Caco-2 (cell line): ENCODE results near the gene FAM83F. TPM values are rescaled to one million over a fixed set of nuclear protein-coding genes. Genes with fewer than 3 reads are reported as not detected.

Experiments
- BruUV-seq: library from RNA; stranded (reverse); fragments of 400-500 nt; replicated peaks from 2 replicates; lab custom pipeline; 2021; lab: Mats Ljungman, UMichigan
- CTCF ChIA-PET: fragments of 300-600 bp; sonication (Branson Sonifier 250); formaldehyde crosslinking; loops from one replicate; lab custom pipeline; 2022; ENCODE audit warnings: antibody characterized with exemption; lab: Charles Lee
- POLR2A ChIA-PET: fragments of 300-600 bp; sonication (Branson Sonifier 250); formaldehyde crosslinking; loops from one replicate; lab custom pipeline; 2022; ENCODE audit warnings: antibody characterized with exemption; lab: Charles Lee
- DNase-seq, 2 experiments: peaks; one replicate each; pipeline versions ENCODE4 v3.0.0 to v3.0.0-alpha.2; 2020 to 2022
- H3K27me3 ChIP-seq: replicated peaks from 2 replicates; pipeline ENCODE4 v1.6.0; 2011; ENCODE audit warnings: low read length; ENCODE audit not compliant: control insufficient read depth, insufficient read depth
- H3K36me3 ChIP-seq: 2 replicates; pipeline ENCODE4 v1.5.1; 2011; ENCODE audit warnings: low read length; ENCODE audit not compliant: control insufficient read depth, insufficient read depth
- H3K4me1 ChIP-seq: fragments of 250-450 bp; sonication (Bioruptor Pico); 2 replicates; pipeline ENCODE4 v1.5.1; 2020; ENCODE audit warnings: mild to moderate bottlenecking
- H3K4me3 ChIP-seq: 2 replicates; pipeline ENCODE4 v1.5.1; 2011; ENCODE audit warnings: low read depth, mild to moderate bottlenecking, control low read depth, low read length
- H3K9me3 ChIP-seq: fragments of 250-450 bp; sonication (Bioruptor Pico); 2 replicates; pipeline ENCODE4 v1.5.1; 2020; ENCODE audit warnings: mild to moderate bottlenecking, moderate library complexity
- H3K27ac Mint-ChIP-seq: one replicate; pipeline ENCODE4 v1.8.0; 2022; ENCODE audit warnings: mixed read lengths; ENCODE audit not compliant: unreplicated experiment
- H3K27me3 Mint-ChIP-seq: one replicate; pipeline ENCODE4 v1.8.0; 2022; ENCODE audit warnings: mixed read lengths; ENCODE audit not compliant: insufficient read depth, unreplicated experiment
- H3K36me3 Mint-ChIP-seq: one replicate; pipeline ENCODE4 v1.8.0; 2022; ENCODE audit warnings: mild to moderate bottlenecking, mixed read lengths; ENCODE audit not compliant: insufficient read depth, unreplicated experiment
- H3K4me1 Mint-ChIP-seq: one replicate; pipeline ENCODE4 v1.8.0; 2022; ENCODE audit warnings: low read depth, mixed read lengths; ENCODE audit not compliant: unreplicated experiment
- H3K4me3 Mint-ChIP-seq: one replicate; pipeline ENCODE4 v1.8.0; 2022; ENCODE audit warnings: mild to moderate bottlenecking, moderate library complexity, mixed read lengths; ENCODE audit not compliant: unreplicated experiment
- H3K9me3 Mint-ChIP-seq: one replicate; pipeline ENCODE4 v1.8.0; 2022; ENCODE audit warnings: mixed read lengths; ENCODE audit not compliant: unreplicated experiment
- intact Hi-C: fragments of 100-400 bp; cut with micrococcal nuclease; formaldehyde crosslinking; loops from one replicate; pipeline ENCODE4 v1.10.0; 2022; ENCODE audit not compliant: unreplicated experiment
- total RNA-seq: library from RNA; stranded (reverse); gene quantifications from 2 replicates; pipeline ENCODE4 v1.2.3, GENCODE V29; 2022
- TF ChIP-seq, protein P1 (sequence below), 2 experiments: fragments of 200-600 bp in 1 of 2; IDR thresholded peaks; 1 replicate in 1 of 2; 2 replicates in 1 of 2; pipeline versions ENCODE4 v1.5.1 to v1.8.0; 2011 to 2022; ENCODE audit warnings: antibody characterized with exemption in 1 of 2, control low read depth in 1 of 2, inconsistent platforms in 1 of 2, low read depth in 1 of 2, low read length in 1 of 2, mild to moderate bottlenecking in 1 of 2, moderate library complexity in 1 of 2; ENCODE audit not compliant: insufficient read depth in 1 of 2, severe bottlenecking in 1 of 2, unreplicated experiment in 1 of 2

Gene FAM83F
- total RNA-seq, 1 experiment from 2014 or later, result 20.0 TPM

DNA sequence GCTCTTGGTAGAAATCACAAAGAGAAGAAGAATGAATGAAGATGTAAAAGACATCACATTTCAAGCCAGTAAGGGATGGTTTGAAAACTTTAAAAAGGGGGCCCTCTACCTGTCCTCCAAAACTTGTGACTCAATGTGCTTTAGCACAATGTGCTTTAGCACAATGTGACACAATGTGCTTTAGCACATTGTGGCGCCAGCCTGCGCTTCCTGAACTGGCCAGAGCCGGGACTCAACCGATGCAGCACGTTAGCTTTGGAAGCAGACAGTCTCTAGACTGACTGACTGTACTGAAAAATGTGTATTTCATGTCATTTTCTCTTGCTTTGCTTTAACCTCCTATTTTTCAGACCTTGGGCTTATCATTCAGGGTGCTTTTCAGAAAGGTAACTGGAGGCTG, 63.5 kb downstream of the FAM83F start:
- Histone ChIP-seq H3K9me3 (no peaks in the 10 kb centered on the region), H3K4me3 (no peak overlapping the region), H3K36me3 (no peaks in the 10 kb centered on the region), H3K4me1 (no peaks in the 10 kb centered on the region), H3K27me3 (no peaks in the 10 kb centered on the region)
- no peaks in the 10 kb centered on the region for H3K27me3 Mint-ChIP-seq
- H3K9me3 Mint-ChIP-seq, result no peaks in the 10 kb centered on the region
- no peak overlapping the region for H3K27ac Mint-ChIP-seq
- CTCF ChIA-PET, result no interaction called here
- BruUV-seq, result no TSS peak
- no peaks in the 10 kb centered on the region for H3K36me3 Mint-ChIP-seq
- no peak for DNase-seq
- intact Hi-C loops, result no loop called here
- POLR2A ChIA-PET, result no interaction called here
- H3K4me3 Mint-ChIP-seq, result no peak overlapping the region
- no peaks in the 10 kb centered on the region for H3K4me1 Mint-ChIP-seq
- TF ChIP-seq, protein P1, sequence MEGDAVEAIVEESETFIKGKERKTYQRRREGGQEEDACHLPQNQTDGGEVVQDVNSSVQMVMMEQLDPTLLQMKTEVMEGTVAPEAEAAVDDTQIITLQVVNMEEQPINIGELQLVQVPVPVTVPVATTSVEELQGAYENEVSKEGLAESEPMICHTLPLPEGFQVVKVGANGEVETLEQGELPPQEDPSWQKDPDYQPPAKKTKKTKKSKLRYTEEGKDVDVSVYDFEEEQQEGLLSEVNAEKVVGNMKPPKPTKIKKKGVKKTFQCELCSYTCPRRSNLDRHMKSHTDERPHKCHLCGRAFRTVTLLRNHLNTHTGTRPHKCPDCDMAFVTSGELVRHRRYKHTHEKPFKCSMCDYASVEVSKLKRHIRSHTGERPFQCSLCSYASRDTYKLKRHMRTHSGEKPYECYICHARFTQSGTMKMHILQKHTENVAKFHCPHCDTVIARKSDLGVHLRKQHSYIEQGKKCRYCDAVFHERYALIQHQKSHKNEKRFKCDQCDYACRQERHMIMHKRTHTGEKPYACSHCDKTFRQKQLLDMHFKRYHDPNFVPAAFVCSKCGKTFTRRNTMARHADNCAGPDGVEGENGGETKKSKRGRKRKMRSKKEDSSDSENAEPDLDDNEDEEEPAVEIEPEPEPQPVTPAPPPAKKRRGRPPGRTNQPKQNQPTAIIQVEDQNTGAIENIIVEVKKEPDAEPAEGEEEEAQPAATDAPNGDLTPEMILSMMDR (IDR thresholded peaks at IDR 0.05; ENCODE audit: insufficient read depth in 1 of 2, low read depth in 1 of 2, low read length in 1 of 2, severe bottlenecking in 1 of 2, unreplicated experiment in 1 of 2), result no peak

DNA sequence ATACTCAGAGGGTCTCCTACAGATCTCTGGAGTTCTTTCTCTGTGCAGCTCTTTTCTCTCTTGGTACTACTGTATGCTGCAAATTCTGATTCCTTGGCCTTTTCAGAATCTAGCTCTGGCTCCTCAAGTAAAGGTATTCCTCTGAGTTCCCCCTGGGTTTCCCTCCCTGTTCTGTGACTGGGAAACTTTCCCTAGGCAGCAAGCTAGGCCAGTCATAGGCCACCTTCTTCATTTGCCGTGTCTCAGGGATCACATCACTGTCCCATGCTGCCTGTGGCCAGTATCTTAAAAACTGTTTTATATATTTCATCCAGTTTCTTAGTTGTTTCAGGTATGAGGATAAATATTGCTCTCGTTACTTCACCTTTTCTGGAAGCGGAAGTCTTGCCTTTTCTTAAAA, 71.2 kb downstream of the FAM83F start:
- intact Hi-C loops, result no loop called here
- POLR2A ChIA-PET, result no interaction called here
- Histone ChIP-seq H3K27me3 (no peaks in the 10 kb centered on the region), H3K4me1 (no peaks in the 10 kb centered on the region), H3K9me3 (no peaks in the 10 kb centered on the region), H3K4me3 (no peak overlapping the region), H3K36me3 (no peaks in the 10 kb centered on the region)
- TF ChIP-seq, protein P1 (IDR thresholded peaks at IDR 0.05; ENCODE audit: insufficient read depth in 1 of 2, low read depth in 1 of 2, low read length in 1 of 2, severe bottlenecking in 1 of 2, unreplicated experiment in 1 of 2), result no peak
- Mint-ChIP-seq H3K27me3 (no peaks in the 10 kb centered on the region), H3K27ac (no peak overlapping the region), H3K9me3 (no peaks in the 10 kb centered on the region), H3K4me1 (no peaks in the 10 kb centered on the region), H3K36me3 (no peaks in the 10 kb centered on the region), H3K4me3 (no peak overlapping the region)
- CTCF ChIA-PET, result no interaction called here
- no peak for DNase-seq
- BruUV-seq, result no TSS peak

DNA sequence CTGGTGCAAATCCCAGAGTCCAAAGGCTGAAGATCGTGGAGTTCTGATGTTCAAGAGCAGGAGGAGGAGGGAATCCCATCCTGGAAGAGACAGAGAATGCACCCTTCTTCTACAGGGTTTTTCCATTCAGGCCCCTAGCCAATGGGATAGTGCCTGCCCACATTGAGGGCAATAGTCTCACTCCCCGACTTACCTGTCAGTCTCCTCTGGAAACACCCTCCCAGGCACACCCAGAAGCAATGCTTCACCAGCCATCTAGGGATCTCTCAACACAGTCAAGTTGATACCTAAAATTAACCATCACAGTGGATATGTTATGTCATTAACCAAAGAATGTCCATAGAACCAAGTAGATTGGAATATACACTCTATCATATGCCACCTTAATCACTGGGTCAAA, 72.9 kb downstream of the FAM83F start:
- Histone ChIP-seq H3K4me3 (no peak overlapping the region), H3K4me1 (no peaks in the 10 kb centered on the region), H3K9me3 (no peaks in the 10 kb centered on the region), H3K36me3 (no peaks in the 10 kb centered on the region), H3K27me3 (no peaks in the 10 kb centered on the region)
- Mint-ChIP-seq H3K27ac (no peak overlapping the region), H3K27me3 (no peaks in the 10 kb centered on the region), H3K9me3 (no peaks in the 10 kb centered on the region), H3K4me3 (no peak overlapping the region), H3K36me3 (no peaks in the 10 kb centered on the region), H3K4me1 (no peaks in the 10 kb centered on the region)
- ChIA-PET POLR2A (interaction anchor here (1.0 kb wide), 1 partner anchor 24 kb away, joined by 3 read pairs; no protein-coding TSS in a partner anchor), CTCF (no interaction called here)
- no TSS peak for BruUV-seq
- TF ChIP-seq, protein P1 (IDR thresholded peaks at IDR 0.05; ENCODE audit: insufficient read depth in 1 of 2, low read depth in 1 of 2, low read length in 1 of 2, severe bottlenecking in 1 of 2, unreplicated experiment in 1 of 2), result no peak
- no peak for DNase-seq
- intact Hi-C loops, result no loop called here
